OCI-LY7 (cell line): ENCODE results near the gene PHACTR1. TPM values are rescaled to one million over a fixed set of nuclear protein-coding genes. Genes with fewer than 3 reads are reported as not detected.

ENCODE experiments used
- BruUV-seq: library from RNA; stranded (reverse); fragments of 400-500 nt; replicated peaks from 2 replicates; lab custom pipeline; 2021; lab: Mats Ljungman, UMichigan
- CTCF ChIA-PET: fragments of 300-600 bp; sonication (Branson Sonifier 250); formaldehyde crosslinking; loops from one replicate; lab custom pipeline; 2022; ENCODE audit warnings: antibody characterized with exemption; ENCODE audit not compliant: unreplicated experiment; lab: Charles Lee
- POLR2A ChIA-PET: fragments of 300-600 bp; sonication (Branson Sonifier 250); formaldehyde crosslinking; loops from one replicate; lab custom pipeline; 2022; ENCODE audit warnings: antibody characterized with exemption; lab: Charles Lee
- DNase-seq: peaks from one replicate; pipeline ENCODE4 v3.0.0-alpha.2; 2015; ENCODE audit warnings: low spot score
- H2AFZ ChIP-seq: fragments of 200-600 bp; sonication (generic), shearing (Covaris generic); 2 replicates; pipeline ENCODE4 v1.6.1; 2014; ENCODE audit warnings: mild to moderate bottlenecking, antibody characterized with exemption, low read length, moderate library complexity
- H3K27ac ChIP-seq: fragments of 200-600 bp; sonication (generic); 2 replicates; pipeline ENCODE4 v1.5.1; 2014; ENCODE audit warnings: mixed run types, low read depth, mild to moderate bottlenecking, moderate library complexity, low read length, inconsistent platforms; ENCODE audit not compliant: poor library complexity, severe bottlenecking
- H3K36me3 ChIP-seq: fragments of 200-600 bp; sonication (generic); 2 replicates; pipeline ENCODE4 v1.6.1; 2014; ENCODE audit warnings: mild to moderate bottlenecking, antibody characterized with exemption, low read length, moderate library complexity, mixed read lengths; ENCODE audit not compliant: insufficient read depth
- H3K4me1 ChIP-seq: fragments of 200-600 bp; sonication (generic); 2 replicates; pipeline ENCODE4 v1.5.1; 2014; ENCODE audit warnings: mild to moderate bottlenecking, low read length; ENCODE audit not compliant: insufficient read depth, poor library complexity, severe bottlenecking
- H3K4me2 ChIP-seq: fragments of 200-600 bp; sonication (generic); 2 replicates; pipeline ENCODE4 v1.6.1; 2014; ENCODE audit warnings: mild to moderate bottlenecking, low read length
- H3K4me3 ChIP-seq: fragments of 200-600 bp; sonication (generic); 2 replicates; pipeline ENCODE4 v1.5.1; 2014; ENCODE audit warnings: mild to moderate bottlenecking, low read depth, low read length; ENCODE audit not compliant: poor library complexity, severe bottlenecking
- H3K79me2 ChIP-seq: fragments of 200-600 bp; sonication (generic); 2 replicates; pipeline ENCODE4 v1.6.1; 2016; ENCODE audit warnings: low read depth, mild to moderate bottlenecking, low read length, moderate library complexity, mixed read lengths; ENCODE audit not compliant: insufficient read depth
- H3K9me2 ChIP-seq: fragments of 200-600 bp; sonication (generic); 2 replicates; pipeline ENCODE4 v1.6.1; 2016; ENCODE audit warnings: mild to moderate bottlenecking, low read length, mixed read lengths; ENCODE audit not compliant: insufficient read depth
- H3K9me3 ChIP-seq: fragments of 200-600 bp; sonication (generic); 2 replicates; pipeline ENCODE4 v1.6.1; 2014; ENCODE audit warnings: mild to moderate bottlenecking, mixed run types, low read length, mixed read lengths
- H4K20me1 ChIP-seq: fragments of 200-600 bp; sonication (generic); 2 replicates; pipeline ENCODE4 v1.6.1; 2014; ENCODE audit warnings: mild to moderate bottlenecking, antibody characterized with exemption, low read length, moderate library complexity, mixed read lengths; ENCODE audit not compliant: insufficient read depth
- CTCF ChIP-seq: fragments of 200-600 bp; sonication (generic); conservative IDR thresholded peaks from 2 replicates; pipeline ENCODE4 v1.5.1; 2014; ENCODE audit warnings: mild to moderate bottlenecking, antibody characterized with exemption, low read length, moderate library complexity, mixed read lengths
- EZH2phosphoT487 ChIP-seq: fragments of 200-600 bp; sonication (generic); IDR thresholded peaks from 2 replicates; pipeline ENCODE4 v1.6.1; 2018; ENCODE audit warnings: low read depth, borderline replicate concordance, mild to moderate bottlenecking, mixed run types, antibody characterized with exemption, low read length, moderate library complexity, mixed read lengths
- intact Hi-C: fragments of 100-400 bp; cut with micrococcal nuclease; formaldehyde crosslinking; loops from one replicate; pipeline ENCODE4 v1.10.0; 2022; ENCODE audit not compliant: unreplicated experiment
- total RNA-seq, 2 experiments: library from RNA; depleted of rRNA in 1 of 2; stranded (reverse); fragments of >200 nt in 1 of 2; shearing (Covaris generic) in 1 of 2; gene quantifications; 2 replicates each; pipeline ENCODE4 v1.2.3, GENCODE V29; 2014 to 2022

PHACTR1 gene
- total RNA-seq, 2 experiments from 2014 or later: 25.1 to 46.6 TPM

- H2AFZ ChIP-seq: no peak overlapping the region
- no peaks in the 10 kb centered on the region for H3K9me3 ChIP-seq
- no peaks in the 10 kb centered on the region for H3K36me3 ChIP-seq
- intact Hi-C loops: no loop called here
- no TSS peak for BruUV-seq
- DNase-seq: no peak
- ChIA-PET CTCF (interaction anchor here (0.5 kb wide), 1 partner anchor 15 kb away, joined by 4 read pairs; no protein-coding TSS in a partner anchor), POLR2A (interaction anchor here (0.6 kb wide), 1 partner anchor 1896 kb away, joined by 3 read pairs; no protein-coding TSS in a partner anchor)
- TF ChIP-seq EZH2phosphoT487 (no peak), CTCF (no peak)
- H3K4me2 ChIP-seq: no peak overlapping the region
- H4K20me1 ChIP-seq: no peaks in the 10 kb centered on the region
- H3K79me2 ChIP-seq: no peaks in the 10 kb centered on the region
- no peaks in the 10 kb centered on the region for H3K9me2 ChIP-seq
- no peak overlapping the region for H3K4me3 ChIP-seq
- H3K4me1 ChIP-seq: no peaks in the 10 kb centered on the region
- no peak overlapping the region for H3K27ac ChIP-seq
Measured at GRCh38 chr6:13063300-13063918, 346.8 kb downstream of the PHACTR1 start.

GRCh38 chr6:13065581-13065980 is 349.0 kb downstream of the PHACTR1 start:
- POLR2A ChIA-PET: no interaction called here
- intact Hi-C loops: no loop called here

More at GRCh38 chr6:13065581-13065980, 349.0 kb downstream of the PHACTR1 start:
- CTCF ChIA-PET: no interaction called here
- no peak overlapping the region for H2AFZ ChIP-seq
- H3K4me2 ChIP-seq: no peak overlapping the region
- H3K36me3 ChIP-seq: no peaks in the 10 kb centered on the region
- H3K79me2 ChIP-seq: no peaks in the 10 kb centered on the region
- TF ChIP-seq CTCF: no peak
- TF ChIP-seq EZH2phosphoT487: no peak
- no peak overlapping the region for H3K4me3 ChIP-seq
- H3K9me3 ChIP-seq: no peaks in the 10 kb centered on the region
- no TSS peak for BruUV-seq
- H3K9me2 ChIP-seq: no peaks in the 10 kb centered on the region
- DNase-seq: no peak
- H4K20me1 ChIP-seq: no peaks in the 10 kb centered on the region
- no peaks in the 10 kb centered on the region for H3K4me1 ChIP-seq
- no peak overlapping the region for H3K27ac ChIP-seq
